GM18520 (cell line): ENCODE measurements around the gene DGKD.

ENCODE experiments used
- ATAC-seq: cut with Tn5 transposase; IDR thresholded peaks from one replicate; pipeline ENCODE4 v1.9.1; 2021; ENCODE audit not compliant: unreplicated experiment

DGKD gene

GRCh38 chr2:233441161-233442027, 87.1 kb downstream of the DGKD start:
- ATAC-seq = no peak

- no peak for ATAC-seq
Observed at GRCh38 chr2:233442028-233442310, 87.7 kb downstream of the DGKD start.

DNA sequence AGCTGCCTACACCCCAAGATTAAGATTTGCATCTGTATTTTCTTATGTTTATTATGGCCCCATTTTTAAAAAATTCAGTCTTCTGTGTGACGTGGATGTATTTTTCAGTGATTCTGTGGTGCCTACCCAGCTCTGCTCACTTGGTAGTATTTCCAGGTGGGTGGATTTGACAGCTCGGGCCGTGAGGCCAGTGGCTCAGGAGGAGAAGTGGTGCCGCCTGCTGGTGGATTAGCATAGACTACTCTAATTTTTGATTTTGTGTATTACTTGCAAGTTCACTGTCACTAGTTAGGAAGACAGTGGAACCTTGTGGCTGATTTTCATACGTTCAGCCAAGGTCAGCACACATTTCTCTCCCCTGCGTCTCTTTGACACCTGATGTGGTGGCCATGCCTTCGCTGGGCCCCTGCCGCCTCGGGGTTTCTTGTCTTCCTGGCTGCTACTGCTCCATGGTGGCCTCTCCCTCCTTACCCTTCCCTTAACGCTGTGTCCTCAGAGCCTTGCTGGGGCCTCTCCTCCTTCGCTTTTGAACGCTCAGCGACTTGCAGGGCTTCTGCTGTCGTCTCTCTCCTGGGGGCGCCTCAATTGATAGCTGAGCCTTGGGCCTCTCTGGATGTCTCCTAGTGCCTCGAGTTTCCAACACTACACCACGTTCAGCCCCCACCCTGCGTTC, 89.4 kb downstream of the DGKD start:
- no peak for ATAC-seq

DNA sequence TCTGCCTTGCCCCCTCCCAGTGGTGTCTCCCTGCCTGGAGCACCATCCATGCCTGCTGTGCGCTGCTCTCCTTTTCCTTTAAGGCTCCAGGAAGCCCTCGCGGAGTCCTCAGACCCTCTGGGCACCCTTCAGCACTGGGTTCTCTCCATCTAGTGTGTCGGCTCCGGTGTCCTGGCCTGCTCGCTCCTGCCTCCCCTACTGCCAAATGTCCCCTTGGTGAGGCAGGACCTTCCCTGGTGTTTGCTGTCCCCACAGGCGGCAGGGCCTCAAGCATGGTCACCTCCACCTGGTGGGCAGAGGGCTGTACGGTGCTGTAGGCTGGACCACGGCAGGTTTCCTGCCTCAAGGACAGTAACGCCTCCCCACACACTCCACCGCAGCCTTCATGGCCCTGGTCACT, 90.2 kb downstream of the DGKD start:
- no peak for ATAC-seq

- no peak for ATAC-seq
Observed at GRCh38 chr2:233445152-233445830, 91.0 kb downstream of the DGKD start.

DNA sequence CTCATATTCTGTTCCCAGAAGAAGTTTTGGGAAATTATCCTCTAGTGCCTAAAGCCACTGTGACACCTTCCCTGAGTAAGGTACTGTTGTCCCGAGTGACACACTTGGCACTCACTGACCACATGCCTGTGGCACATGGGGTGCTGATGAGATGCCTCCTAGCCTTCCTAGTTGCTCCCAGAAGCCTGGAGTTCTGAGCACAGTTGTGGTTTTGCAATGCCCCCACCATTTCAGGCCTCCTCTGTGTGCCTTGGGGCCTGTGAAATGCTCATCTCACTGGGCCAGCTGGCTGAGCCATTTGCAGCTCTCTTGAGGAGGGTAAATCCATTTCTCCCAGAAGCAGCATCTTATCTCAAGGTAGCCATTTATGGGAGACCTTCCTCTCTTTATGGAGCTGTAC, 91.8 kb downstream of the DGKD start:
- ATAC-seq = no peak

- no peak for ATAC-seq
Observed at GRCh38 chr2:233446606-233447305, 92.5 kb downstream of the DGKD start.

- no peak for ATAC-seq
Observed at GRCh38 chr2:233447506-233448219, 93.4 kb downstream of the DGKD start.

GRCh38 chr2:233448220-233448559, 93.9 kb downstream of the DGKD start:
- ATAC-seq = no peak

DNA sequence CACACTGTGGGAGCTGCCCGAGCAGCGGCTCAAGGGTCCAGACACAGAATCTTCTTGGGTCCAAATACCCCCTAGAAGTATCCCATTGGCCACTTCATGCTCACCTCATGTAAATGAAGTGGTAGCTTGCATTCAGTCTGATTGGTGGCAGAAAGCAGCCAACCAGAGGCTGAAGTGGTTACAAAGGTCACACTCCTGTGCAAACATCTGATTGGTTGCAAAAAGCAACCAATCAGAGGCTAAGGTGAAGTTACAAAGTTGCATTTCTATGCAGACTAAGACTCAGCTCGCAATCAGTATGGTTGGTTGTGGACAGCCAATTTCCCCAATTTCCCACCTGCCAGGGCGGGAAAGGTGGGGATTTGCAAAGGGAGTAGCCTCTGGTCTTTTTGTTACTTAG, 94.3 kb downstream of the DGKD start:
- no peak for ATAC-seq

DNA sequence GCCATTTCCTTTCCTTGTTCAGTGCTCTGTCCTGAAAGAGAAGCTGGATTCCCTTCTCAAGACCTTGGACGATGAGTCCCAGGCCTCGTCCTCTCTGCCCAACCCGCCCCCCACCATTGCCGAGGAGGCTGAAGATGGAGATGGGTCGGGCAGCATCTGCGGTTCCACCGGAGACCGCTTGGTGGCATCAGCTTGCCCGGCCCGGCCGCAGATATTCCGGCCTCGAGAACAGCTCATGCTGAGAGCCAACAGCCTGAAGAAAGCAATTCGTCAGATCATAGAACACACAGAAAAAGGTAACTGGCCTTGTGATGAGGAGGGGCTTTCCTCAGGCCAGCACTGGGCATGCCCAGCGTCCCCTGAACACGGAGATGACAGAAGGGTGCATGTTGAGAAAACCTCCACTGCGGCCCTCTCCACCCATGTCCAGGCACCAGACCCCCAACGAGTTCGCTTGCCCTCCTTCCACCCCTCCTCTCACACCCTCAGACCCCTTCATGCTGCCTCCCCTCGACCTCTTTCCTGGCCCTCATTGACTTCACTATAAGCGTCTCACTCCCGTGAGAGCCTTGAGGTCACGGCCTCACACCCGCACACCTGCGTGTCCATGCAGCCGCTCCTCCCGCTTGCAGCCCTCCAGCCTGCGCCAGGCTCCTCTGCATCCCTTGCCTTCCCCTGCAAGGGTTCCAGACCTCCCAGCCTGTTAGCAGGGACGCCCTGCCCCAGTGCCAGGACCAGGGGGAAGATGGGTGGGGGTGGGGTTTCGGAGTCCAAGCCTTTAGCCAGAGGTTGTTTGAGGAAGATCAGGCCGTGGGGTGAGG, 95.0 kb downstream of the DGKD start:
- ATAC-seq = no peak

GRCh38 chr2:233449921-233450863, 95.9 kb downstream of the DGKD start:
- ATAC-seq = no peak

- ATAC-seq = no peak
Observed at GRCh38 chr2:233450864-233451575, 96.7 kb downstream of the DGKD start.

GRCh38 chr2:233451950-233452349, 97.7 kb downstream of the DGKD start:
- ATAC-seq = no peak

GRCh38 chr2:233453111-233453915, 99.0 kb downstream of the DGKD start:
- no peak for ATAC-seq

DNA sequence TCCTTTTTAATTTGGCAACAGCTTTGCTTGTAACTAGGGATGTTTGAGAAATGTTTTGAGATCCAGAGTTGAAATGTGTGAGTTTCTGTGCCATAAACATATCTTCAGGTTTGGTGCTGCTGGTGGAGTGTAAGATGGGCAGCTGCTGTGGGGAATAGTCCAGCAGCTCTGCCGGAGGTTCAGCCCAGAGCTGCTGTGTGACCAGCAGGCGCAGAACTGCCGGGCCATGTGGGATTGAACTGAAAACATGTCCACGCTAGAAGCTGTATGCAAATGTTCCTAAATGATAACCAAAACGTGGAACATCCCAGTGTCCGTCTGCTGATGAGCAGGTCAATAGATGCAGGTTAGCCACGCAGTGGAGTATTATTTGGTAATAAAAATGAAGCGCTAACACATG, 99.6 kb downstream of the DGKD start:
- no peak for ATAC-seq

DNA sequence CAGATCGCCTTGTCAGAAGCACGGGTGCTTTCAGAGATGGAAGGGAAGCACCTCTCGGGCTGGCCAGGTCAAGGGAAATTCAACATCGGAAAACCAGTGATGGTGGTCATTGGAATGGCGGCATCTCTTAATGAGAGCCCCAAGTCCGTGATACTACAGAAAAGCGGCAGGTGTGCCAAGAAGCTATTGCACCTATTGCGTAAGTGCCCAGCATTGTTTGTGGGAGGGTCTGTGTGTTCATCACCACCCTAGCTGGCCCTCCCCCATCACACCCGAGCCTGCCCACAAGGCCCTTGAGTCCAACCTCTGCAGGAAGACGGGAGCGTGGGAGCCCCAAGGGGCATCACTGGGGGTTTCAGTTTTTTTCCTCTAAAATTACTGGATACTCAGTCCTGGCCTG, 100.7 kb downstream of the DGKD start:
- no peak for ATAC-seq

- ATAC-seq = no peak
Observed at GRCh38 chr2:233455491-233455890, 101.2 kb downstream of the DGKD start.
